K562 (cell line): ENCODE results near the gene PXN. TPM values are rescaled to one million over a fixed set of nuclear protein-coding genes. Genes with fewer than 3 reads are reported as not detected.

Source experiments
- FUS ChIP-seq: fragments of 200-400 bp; formaldehyde crosslinking; optimal IDR thresholded peaks from 2 replicates; pipeline ENCODE3; 2017; ENCODE audit warnings: low read depth, low read length
- HDGF ChIP-seq: fragments of 450-650 bp; IDR thresholded peaks from 2 replicates; pipeline ENCODE4 v1.6.1; 2016
- LCOR ChIP-seq: sonication (generic); formaldehyde crosslinking; IDR thresholded peaks from 2 replicates; pipeline ENCODE4 v1.8.0; 2022; ENCODE audit warnings: mild to moderate bottlenecking, missing genetic modification reagents
- NCOA2 ChIP-seq, 2 experiments: fragments of 450-650 bp; IDR thresholded peaks; 2 replicates each; pipeline ENCODE4 v1.6.1; 2018; ENCODE audit warnings: mild to moderate bottlenecking in 2 of 2, moderate library complexity in 1 of 2; ENCODE audit not compliant: partially characterized antibody in 2 of 2
- NFATC3 ChIP-seq: fragments of 450-650 bp; IDR thresholded peaks from 2 replicates; pipeline ENCODE4 v1.6.1; 2017; ENCODE audit warnings: mild to moderate bottlenecking
- SP1 ChIP-seq: sonication (generic); formaldehyde crosslinking; IDR thresholded peaks from 2 replicates; pipeline ENCODE4 v1.8.1; 2022; ENCODE audit warnings: mild to moderate bottlenecking, missing genetic modification reagents
- TARDBP ChIP-seq: fragments of 450-650 bp; IDR thresholded peaks from 2 replicates; pipeline ENCODE4 v1.6.1; 2016
- TCF15 ChIP-seq: fragments of 250-450 bp; sonication (Bioruptor Pico); IDR thresholded peaks from 2 replicates; pipeline ENCODE4 v1.8.0; 2022; ENCODE audit warnings: moderate library complexity, mild to moderate bottlenecking, inconsistent platforms
- TSC22D4 ChIP-seq: fragments of 450-650 bp; IDR thresholded peaks from 2 replicates; pipeline ENCODE4 v1.6.1; 2016; ENCODE audit warnings: missing genetic modification characterization, missing biosample characterization, control low read depth
- XRCC5 ChIP-seq: fragments of 200-400 bp; formaldehyde crosslinking; IDR thresholded peaks from 2 replicates; pipeline ENCODE4 v1.6.1; 2017; ENCODE audit warnings: low read depth, mild to moderate bottlenecking, low read length
- ZNF23 ChIP-seq: fragments of 250-450 bp; sonication (Bioruptor Pico); IDR thresholded peaks from 2 replicates; pipeline ENCODE4 v1.4.0; 2020; ENCODE audit warnings: mild to moderate bottlenecking
- ZNF316 ChIP-seq: fragments of 450-650 bp; IDR thresholded peaks from 2 replicates; pipeline ENCODE4 v1.6.1; 2016
- ZNF609 ChIP-seq: sonication (generic); formaldehyde crosslinking; IDR thresholded peaks from 2 replicates; pipeline ENCODE4 v1.8.1; 2023; ENCODE audit warnings: missing genetic modification reagents, mild to moderate bottlenecking, borderline replicate concordance
- polyA plus RNA-seq, 8 experiments: library from polyadenylated mRNA; depleted of rRNA in 4 of 8; stranded (reverse) in 5 of 8; unstranded in 3 of 8; fragments of >200 nt; fragmentation: Nextera tagmentation in 2 of 8; fragmentation: Illumina TruSeq in 1 of 8; extraction: Ambion mirVana in 2 of 8; extraction: Trizol in 1 of 8; gene quantifications; 2 replicates each; pipeline versions ENCODE4 v1.2.1 to v1.2.3, GENCODE V29; 2011 to 2014; ENCODE audit warnings: inconsistent platforms in 1 of 8, missing spikeins in 1 of 8
- total RNA-seq, 7 experiments: library from RNA; depleted of rRNA in 6 of 7; stranded (reverse); fragments of >200 nt in 6 of 7; fragmentation: Illumina TruSeq in 2 of 7; extraction: Trizol in 2 of 7; gene quantifications; 2 replicates each; pipeline versions ENCODE4 v1.2.1 to v1.2.3, GENCODE V29; 2011 to 2021; ENCODE audit warnings: low replicate concordance in 1 of 7
- TF ChIP-seq, protein P1 (sequence below), 2 experiments: fragments of 450-650 bp; formaldehyde crosslinking in 1 of 2; IDR thresholded peaks; 2 replicates each; pipeline versions ENCODE4 v1.4.0 to v1.6.1; 2014 to 2020; ENCODE audit warnings: mild to moderate bottlenecking in 2 of 2, borderline replicate concordance in 1 of 2, low read depth in 1 of 2
- TF ChIP-seq, protein P2 (sequence below): fragments of 250-450 bp; sonication (Bioruptor Pico); IDR thresholded peaks from 2 replicates; pipeline ENCODE4 v1.4.0; 2020; ENCODE audit warnings: mild to moderate bottlenecking, moderate library complexity

Gene PXN
- total and polyA plus RNA-seq, 9 of the 15 experiments (the other 6 are each of a cell fraction or from before 2014, with no cell fraction given): 4.0 to 74.1 (median 18.6) TPM

- no peak for TF ChIP-seq TCF15 (CRISPR knock-in tag)
- TF ChIP-seq ZNF316: no peak
- TF ChIP-seq XRCC5: no peak
- TF ChIP-seq ZNF23 (CRISPR knock-in tag): no peak
- TF ChIP-seq SP1: peak; percentile 12; the same call in 1 of the 2 replicates
- TF ChIP-seq, protein P1, sequence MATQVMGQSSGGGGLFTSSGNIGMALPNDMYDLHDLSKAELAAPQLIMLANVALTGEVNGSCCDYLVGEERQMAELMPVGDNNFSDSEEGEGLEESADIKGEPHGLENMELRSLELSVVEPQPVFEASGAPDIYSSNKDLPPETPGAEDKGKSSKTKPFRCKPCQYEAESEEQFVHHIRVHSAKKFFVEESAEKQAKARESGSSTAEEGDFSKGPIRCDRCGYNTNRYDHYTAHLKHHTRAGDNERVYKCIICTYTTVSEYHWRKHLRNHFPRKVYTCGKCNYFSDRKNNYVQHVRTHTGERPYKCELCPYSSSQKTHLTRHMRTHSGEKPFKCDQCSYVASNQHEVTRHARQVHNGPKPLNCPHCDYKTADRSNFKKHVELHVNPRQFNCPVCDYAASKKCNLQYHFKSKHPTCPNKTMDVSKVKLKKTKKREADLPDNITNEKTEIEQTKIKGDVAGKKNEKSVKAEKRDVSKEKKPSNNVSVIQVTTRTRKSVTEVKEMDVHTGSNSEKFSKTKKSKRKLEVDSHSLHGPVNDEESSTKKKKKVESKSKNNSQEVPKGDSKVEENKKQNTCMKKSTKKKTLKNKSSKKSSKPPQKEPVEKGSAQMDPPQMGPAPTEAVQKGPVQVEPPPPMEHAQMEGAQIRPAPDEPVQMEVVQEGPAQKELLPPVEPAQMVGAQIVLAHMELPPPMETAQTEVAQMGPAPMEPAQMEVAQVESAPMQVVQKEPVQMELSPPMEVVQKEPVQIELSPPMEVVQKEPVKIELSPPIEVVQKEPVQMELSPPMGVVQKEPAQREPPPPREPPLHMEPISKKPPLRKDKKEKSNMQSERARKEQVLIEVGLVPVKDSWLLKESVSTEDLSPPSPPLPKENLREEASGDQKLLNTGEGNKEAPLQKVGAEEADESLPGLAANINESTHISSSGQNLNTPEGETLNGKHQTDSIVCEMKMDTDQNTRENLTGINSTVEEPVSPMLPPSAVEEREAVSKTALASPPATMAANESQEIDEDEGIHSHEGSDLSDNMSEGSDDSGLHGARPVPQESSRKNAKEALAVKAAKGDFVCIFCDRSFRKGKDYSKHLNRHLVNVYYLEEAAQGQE (IDR thresholded peaks at IDR 0.05; ENCODE audit: borderline replicate concordance): no peak
- TF ChIP-seq, protein P1 (CRISPR knock-in tag; IDR thresholded peaks at IDR 0.05; ENCODE audit: low read depth): no peak
- no peak for TF ChIP-seq NFATC3
- no peak for TF ChIP-seq ZNF609
- no peak for TF ChIP-seq TSC22D4
- TF ChIP-seq, protein P2, sequence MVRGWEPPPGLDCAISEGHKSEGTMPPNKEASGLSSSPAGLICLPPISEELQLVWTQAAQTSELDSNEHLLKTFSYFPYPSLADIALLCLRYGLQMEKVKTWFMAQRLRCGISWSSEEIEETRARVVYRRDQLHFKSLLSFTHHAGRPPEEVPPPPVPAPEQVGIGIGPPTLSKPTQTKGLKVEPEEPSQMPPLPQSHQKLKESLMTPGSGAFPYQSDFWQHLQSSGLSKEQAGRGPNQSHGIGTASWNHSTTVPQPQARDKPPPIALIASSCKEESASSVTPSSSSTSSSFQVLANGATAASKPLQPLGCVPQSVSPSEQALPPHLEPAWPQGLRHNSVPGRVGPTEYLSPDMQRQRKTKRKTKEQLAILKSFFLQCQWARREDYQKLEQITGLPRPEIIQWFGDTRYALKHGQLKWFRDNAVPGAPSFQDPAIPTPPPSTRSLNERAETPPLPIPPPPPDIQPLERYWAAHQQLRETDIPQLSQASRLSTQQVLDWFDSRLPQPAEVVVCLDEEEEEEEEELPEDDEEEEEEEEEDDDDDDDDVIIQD: no peak
- no peak for TF ChIP-seq FUS
- no peak for TF ChIP-seq NCOA2 (IDR thresholded peaks at IDR 0.05; ENCODE audit: partially characterized antibody in 2 of 2)
- no peak for TF ChIP-seq TARDBP
- peak; percentile 31; the same call in 1 of the 2 replicates for TF ChIP-seq LCOR (CRISPR knock-in tag)
- TF ChIP-seq HDGF: 0 out of 2 replicates have a peak, but pooled peaks have one; percentile 24
Observed at GRCh38 chr12:120230974-120231315, 34.6 kb downstream of the PXN start (continued).
